Rectal smooth muscle tissue (tissue), 1 donor: ENCODE measurements around the gene CAMTA1.
"Not testable (repeated sequence)": the region's sequence is repeated elsewhere in the genome, so short reads cannot be mapped to it uniquely, and the experiment has no call there.

Experiments
- H3K27ac ChIP-seq: one replicate; pipeline ENCODE4 v1.7.0; 2013; ENCODE audit warnings: low read depth, low read length, inconsistent platforms
- H3K27me3 ChIP-seq: one replicate; pipeline ENCODE4 v1.7.0; 2013; ENCODE audit warnings: low read length; ENCODE audit not compliant: control insufficient read depth, insufficient read depth
- H3K36me3 ChIP-seq: one replicate; pipeline ENCODE4 v1.7.0; 2013; ENCODE audit warnings: low read length; ENCODE audit not compliant: control insufficient read depth, insufficient read depth
- H3K4me1 ChIP-seq: one replicate; pipeline ENCODE4 v1.7.0; 2013; ENCODE audit warnings: low read length; ENCODE audit not compliant: control insufficient read depth, insufficient read depth
- H3K4me3 ChIP-seq: one replicate; pipeline ENCODE4 v1.7.0; 2013; ENCODE audit warnings: low read length
- H3K9ac ChIP-seq: one replicate; pipeline ENCODE4 v1.7.0; 2013; ENCODE audit warnings: low read length

Gene CAMTA1

DNA sequence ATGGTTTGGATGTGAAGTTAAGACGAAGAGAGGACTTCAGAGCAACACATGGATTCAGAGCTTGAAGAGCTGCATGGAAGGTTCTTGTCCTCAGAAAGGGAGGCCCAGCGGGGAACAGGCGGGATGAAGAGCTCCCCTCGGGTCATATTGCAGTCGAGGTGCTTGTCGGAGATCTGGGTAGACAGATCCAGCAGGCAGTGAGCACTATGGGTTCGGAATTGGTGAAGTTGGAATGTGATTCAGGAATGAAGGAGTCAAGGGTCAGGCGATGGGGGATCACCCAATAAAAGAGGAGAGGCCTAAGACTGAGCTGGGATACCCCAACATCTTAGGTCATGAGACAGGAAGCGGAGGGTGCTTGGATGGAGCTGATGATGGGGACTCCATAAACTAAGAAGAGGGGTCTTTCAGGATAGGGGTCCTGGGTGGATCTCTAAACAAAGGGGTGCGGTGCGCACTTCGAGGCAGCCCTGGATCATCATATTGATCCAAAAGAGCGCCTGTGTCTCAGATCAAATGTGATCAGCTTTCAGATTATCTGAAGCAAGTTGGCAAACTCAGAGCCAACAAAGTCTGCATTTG, 809.6 kb downstream of the CAMTA1 start:
- no peaks in the 10 kb centered on the region for H3K4me1 ChIP-seq
- H3K27me3 ChIP-seq = no peaks in the 10 kb centered on the region
- H3K36me3 ChIP-seq = no peaks in the 10 kb centered on the region
- no peak overlapping the region for H3K27ac ChIP-seq
- no peak overlapping the region for H3K4me3 ChIP-seq
- no peak overlapping the region for H3K9ac ChIP-seq

DNA sequence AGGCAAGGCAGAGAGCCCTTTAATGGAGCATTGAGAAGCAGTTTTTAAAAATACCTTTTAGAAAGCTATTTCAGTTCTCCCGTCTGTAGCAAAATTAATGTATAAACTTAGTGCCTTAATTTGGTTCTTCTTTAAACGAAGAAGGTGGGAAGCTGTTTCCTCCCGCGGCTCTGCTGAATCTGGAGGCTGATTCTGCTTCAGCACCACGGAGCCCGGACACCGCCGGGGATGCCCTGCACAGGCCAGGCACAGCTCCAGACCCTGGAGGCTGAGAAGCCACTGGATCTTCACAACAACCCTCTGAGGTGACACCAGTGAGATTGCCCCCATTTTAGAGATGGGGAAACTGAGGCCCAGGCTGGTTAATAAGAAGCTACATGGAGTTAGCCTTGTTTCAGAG, 810.1 kb downstream of the CAMTA1 start:
- H3K27me3 ChIP-seq = no peaks in the 10 kb centered on the region
- no peak overlapping the region for H3K4me3 ChIP-seq
- H3K27ac ChIP-seq = no peak overlapping the region
- no peaks in the 10 kb centered on the region for H3K36me3 ChIP-seq
- H3K9ac ChIP-seq = no peak overlapping the region
- H3K4me1 ChIP-seq = no peaks in the 10 kb centered on the region

DNA sequence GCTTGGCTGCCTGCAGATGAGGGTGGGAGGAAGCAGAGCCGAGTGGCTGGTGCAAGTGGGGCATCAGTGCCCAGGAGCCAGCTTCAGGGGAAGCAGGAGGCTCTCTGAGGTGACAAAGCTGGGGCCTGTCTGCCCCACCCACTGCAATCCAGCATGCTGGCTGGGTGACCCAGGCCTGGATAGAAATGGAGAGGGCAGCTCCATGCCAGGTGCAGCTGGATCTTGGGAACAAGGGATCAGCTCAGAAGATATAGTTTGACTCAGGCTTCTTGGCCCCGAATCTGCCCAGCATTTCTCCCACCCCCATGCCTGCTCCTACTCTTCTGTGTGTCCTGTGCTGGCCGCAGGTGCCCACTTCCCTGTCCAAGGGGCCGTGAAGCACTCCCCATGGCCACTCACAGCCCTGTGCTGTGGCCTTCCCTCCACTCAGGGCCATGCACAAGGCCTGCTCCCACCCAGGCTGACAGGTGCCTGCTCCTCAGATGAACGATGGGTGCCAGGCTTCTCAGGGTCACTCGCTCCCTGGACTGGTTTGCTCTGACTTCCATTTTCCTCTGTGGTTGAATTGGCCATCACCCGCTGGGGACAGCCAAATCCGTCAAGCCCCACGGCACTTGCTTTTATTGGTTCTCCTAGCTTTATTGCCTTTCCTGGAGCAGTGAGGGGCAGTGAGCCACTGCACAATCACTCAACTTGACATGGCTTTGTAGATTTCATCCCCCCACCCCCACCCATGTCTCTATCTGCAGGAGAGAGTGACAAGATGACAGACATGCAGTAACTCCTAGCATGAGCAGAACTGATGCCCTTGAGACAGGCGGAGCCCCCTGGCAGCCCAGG, 811.1 kb downstream of the CAMTA1 start:
- Histone ChIP-seq H3K9ac (no peak overlapping the region), H3K36me3 (no peaks in the 10 kb centered on the region), H3K27me3 (no peaks in the 10 kb centered on the region), H3K4me1 (no peaks in the 10 kb centered on the region), H3K27ac (no peak overlapping the region), H3K4me3 (no peak overlapping the region)

- H3K4me1 ChIP-seq, H3K27ac ChIP-seq, H3K9ac ChIP-seq, H3K27me3 ChIP-seq, H3K4me3 ChIP-seq, H3K36me3 ChIP-seq: not testable (repeated sequence)
These were observed 812.8 kb downstream of the CAMTA1 start for GRCh38 chr1:7598058-7598457.

DNA sequence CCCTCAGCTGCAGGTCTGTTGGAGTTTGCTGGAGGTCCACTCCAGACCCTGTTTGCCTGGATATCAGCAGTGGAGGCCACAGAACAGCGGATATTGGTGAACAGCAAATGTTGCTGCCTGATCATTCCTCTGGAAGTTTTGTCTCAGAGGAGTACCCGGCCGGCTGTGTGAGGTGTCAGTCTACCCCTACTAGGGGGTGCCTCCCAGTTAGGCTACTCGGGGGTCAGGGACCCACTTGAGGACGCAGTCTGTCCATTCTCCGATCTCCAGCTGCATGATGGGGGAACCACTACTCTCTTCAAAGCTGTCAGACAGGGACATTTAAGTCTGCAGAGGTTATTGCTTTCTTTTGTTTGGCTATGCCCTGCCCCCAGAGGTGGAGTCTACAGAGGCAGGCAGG, 819.7 kb downstream of the CAMTA1 start:
- H3K4me3 ChIP-seq, H3K27me3 ChIP-seq, H3K9ac ChIP-seq, H3K36me3 ChIP-seq, H3K27ac ChIP-seq, H3K4me1 ChIP-seq: not testable (repeated sequence)

- Histone ChIP-seq H3K9ac (no peak overlapping the region), H3K4me3 (no peak overlapping the region), H3K36me3 (no peaks in the 10 kb centered on the region), H3K4me1 (no peaks in the 10 kb centered on the region), H3K27ac (no peak overlapping the region), H3K27me3 (peaks cover 3% of the 10 kb centered on the region)
These were observed 820.8 kb downstream of the CAMTA1 start for GRCh38 chr1:7606096-7606495.

DNA sequence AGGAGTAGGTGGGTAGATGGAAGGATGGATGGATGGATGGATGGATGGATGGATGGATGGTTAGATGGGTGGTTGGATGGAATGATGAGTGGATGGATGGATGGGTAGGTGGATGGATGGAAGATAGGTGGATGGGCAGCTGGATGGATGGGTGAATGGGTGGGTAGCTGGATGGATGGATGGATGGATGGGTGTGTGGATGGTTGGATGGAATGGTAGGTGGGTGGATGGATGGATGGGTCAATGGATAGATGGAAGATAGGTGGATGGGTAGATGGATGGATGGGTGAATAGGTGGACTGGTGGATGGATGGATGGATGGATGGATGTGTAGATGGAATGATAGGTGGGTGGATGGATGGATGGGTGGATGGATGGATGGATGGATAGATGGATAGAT, 821.8 kb downstream of the CAMTA1 start:
- Histone ChIP-seq H3K27me3 (peaks cover 3% of the 10 kb centered on the region), H3K36me3 (no peaks in the 10 kb centered on the region), H3K4me1 (no peaks in the 10 kb centered on the region), H3K27ac (no peak overlapping the region), H3K9ac (no peak overlapping the region), H3K4me3 (no peak overlapping the region)

- H3K4me1 ChIP-seq = no peaks in the 10 kb centered on the region
- H3K27me3 ChIP-seq = peaks cover 3% of the 10 kb centered on the region
- H3K9ac ChIP-seq = no peak overlapping the region
- no peaks in the 10 kb centered on the region for H3K36me3 ChIP-seq
- no peak overlapping the region for H3K4me3 ChIP-seq
- no peak overlapping the region for H3K27ac ChIP-seq
These were observed 823.5 kb downstream of the CAMTA1 start for GRCh38 chr1:7608628-7609305.

DNA sequence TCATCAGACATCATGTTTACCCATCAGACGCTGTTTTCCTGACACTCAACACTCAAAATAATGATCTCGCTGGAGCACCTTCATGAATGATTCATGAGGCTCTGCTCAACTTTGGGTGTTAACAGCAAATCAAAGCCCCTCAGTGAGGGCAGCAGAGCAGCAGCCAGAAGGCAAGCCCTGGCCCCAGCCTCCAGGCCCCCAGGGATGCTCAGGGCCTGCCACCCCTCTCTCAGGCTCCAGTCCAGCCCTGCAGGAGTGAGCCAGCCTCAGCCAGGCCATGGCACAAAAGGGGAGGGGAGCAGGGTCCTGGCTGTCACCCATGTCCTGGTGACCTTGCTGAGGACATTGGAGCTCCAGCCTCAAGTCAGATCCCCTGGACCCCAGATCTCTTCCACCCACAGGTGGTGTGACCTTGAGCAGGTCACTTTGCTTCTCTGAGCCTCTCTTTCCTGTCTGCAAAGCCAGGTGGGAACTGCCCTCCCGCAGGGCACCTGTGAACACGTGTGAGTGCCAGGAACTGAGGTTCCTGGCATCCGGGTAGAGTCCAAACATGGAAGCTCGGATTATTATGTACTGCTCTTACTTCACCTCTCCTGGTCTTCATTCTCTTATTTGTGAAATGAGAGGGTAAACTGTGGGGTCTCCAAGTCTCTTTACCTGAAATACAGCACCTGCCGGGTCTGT, 824.2 kb downstream of the CAMTA1 start:
- H3K4me1 ChIP-seq = no peaks in the 10 kb centered on the region
- peaks cover 3% of the 10 kb centered on the region for H3K27me3 ChIP-seq
- no peak overlapping the region for H3K27ac ChIP-seq
- no peaks in the 10 kb centered on the region for H3K36me3 ChIP-seq
- no peak overlapping the region for H3K4me3 ChIP-seq
- no peak overlapping the region for H3K9ac ChIP-seq

GRCh38 chr1:7610106-7610731, 825.0 kb downstream of the CAMTA1 start:
- no peak overlapping the region for H3K9ac ChIP-seq
- H3K27ac ChIP-seq = no peak overlapping the region
- no peaks in the 10 kb centered on the region for H3K36me3 ChIP-seq
- no peaks in the 10 kb centered on the region for H3K4me1 ChIP-seq
- H3K27me3 ChIP-seq = peaks cover 3% of the 10 kb centered on the region
- no peak overlapping the region for H3K4me3 ChIP-seq

DNA sequence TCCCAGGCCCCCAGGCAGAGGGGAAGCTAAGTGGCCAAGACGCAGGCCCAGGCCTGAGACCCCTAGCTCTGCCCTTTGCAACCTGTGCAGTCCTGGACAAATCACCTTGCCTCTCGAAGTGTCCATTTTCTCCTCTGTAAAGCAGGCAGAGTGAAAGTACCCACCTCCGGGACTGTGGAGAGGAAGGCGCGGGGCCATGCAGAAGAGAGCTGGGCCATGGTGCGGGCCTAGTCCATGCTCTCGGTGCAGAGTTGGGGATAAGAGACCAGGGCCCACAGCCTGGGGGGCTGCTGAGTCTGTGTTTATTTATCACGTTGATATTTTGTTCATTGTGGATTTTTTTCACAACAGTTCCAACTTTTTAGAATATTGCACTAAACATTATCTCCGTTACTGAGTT, 825.7 kb downstream of the CAMTA1 start:
- Histone ChIP-seq H3K4me1 (no peaks in the 10 kb centered on the region), H3K27me3 (peaks cover 3% of the 10 kb centered on the region), H3K27ac (no peak overlapping the region), H3K36me3 (no peaks in the 10 kb centered on the region), H3K9ac (no peak overlapping the region), H3K4me3 (no peak overlapping the region)

DNA sequence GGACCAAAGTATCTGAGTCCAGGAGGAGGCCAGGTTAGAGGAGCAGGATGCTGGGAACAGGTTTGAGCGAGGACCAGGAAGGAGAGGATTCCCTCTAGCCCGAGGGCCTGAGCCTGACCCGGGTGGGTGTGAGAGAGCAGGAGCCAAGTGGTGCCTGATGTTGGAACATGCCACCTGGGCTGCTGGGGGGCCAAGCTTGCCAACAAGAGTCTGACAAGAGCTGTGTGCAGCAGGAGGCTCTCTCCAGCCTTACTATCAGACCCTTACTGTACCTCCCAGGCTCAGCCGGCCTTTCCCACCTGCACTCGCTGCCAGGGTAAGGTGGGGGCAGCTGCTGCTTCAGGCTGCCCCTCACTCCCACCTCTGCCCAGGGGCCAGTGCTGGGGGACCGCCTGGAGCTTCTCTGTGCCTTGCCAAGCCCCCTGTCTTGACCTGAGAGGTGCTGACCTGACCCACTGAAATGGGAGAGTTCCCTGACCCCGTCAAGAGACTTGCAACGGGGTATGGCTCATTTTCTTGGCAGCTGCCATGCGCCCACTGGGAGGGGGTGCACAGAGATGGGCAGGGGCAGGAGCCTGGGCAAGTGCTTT, 826.3 kb downstream of the CAMTA1 start:
- Histone ChIP-seq H3K4me1 (no peaks in the 10 kb centered on the region), H3K9ac (no peak overlapping the region), H3K36me3 (no peaks in the 10 kb centered on the region), H3K27me3 (peaks cover 3% of the 10 kb centered on the region), H3K4me3 (no peak overlapping the region), H3K27ac (no peak overlapping the region)
